LNCAP (cell line): ENCODE measurements around the gene DDIAS.

ENCODE experiments used
- TF ChIP-seq, protein P1 (sequence below): fragments of 450-650 bp; IDR thresholded peaks from 2 replicates; pipeline ENCODE4 v1.5.1; 2017; ENCODE audit warnings: mild to moderate bottlenecking

DDIAS gene

DNA sequence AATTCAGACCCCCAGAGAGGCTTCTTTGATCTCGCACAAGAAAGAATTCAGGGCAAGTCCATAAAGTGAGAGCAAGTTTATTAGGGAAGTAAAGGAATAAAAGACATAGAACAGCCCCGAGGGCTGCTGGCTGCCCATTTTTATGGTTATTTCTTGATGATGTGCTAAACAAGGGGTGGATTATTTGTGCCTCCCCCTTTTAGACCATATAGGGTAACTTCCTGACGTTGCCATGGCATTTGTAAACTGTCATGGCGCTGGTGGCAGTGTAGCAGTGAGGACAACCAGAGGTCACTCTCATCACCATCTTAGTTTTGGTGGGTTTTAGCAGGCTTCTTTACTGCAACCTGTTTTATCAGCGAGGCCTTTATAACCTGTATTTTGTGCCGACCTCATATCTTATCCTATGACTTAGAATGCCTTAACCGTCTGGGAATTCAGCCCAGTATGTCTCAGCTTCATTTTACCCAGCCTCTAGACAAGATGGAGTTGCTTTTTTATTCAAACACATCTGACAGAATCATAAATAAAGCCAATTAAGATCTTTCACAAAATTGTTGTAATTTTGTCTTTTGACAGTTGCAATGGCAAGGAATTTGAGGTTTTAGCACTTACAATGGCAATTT, 7.6 kb downstream of the DDIAS start:
- TF ChIP-seq, protein P1, sequence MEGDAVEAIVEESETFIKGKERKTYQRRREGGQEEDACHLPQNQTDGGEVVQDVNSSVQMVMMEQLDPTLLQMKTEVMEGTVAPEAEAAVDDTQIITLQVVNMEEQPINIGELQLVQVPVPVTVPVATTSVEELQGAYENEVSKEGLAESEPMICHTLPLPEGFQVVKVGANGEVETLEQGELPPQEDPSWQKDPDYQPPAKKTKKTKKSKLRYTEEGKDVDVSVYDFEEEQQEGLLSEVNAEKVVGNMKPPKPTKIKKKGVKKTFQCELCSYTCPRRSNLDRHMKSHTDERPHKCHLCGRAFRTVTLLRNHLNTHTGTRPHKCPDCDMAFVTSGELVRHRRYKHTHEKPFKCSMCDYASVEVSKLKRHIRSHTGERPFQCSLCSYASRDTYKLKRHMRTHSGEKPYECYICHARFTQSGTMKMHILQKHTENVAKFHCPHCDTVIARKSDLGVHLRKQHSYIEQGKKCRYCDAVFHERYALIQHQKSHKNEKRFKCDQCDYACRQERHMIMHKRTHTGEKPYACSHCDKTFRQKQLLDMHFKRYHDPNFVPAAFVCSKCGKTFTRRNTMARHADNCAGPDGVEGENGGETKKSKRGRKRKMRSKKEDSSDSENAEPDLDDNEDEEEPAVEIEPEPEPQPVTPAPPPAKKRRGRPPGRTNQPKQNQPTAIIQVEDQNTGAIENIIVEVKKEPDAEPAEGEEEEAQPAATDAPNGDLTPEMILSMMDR: no peak

DNA sequence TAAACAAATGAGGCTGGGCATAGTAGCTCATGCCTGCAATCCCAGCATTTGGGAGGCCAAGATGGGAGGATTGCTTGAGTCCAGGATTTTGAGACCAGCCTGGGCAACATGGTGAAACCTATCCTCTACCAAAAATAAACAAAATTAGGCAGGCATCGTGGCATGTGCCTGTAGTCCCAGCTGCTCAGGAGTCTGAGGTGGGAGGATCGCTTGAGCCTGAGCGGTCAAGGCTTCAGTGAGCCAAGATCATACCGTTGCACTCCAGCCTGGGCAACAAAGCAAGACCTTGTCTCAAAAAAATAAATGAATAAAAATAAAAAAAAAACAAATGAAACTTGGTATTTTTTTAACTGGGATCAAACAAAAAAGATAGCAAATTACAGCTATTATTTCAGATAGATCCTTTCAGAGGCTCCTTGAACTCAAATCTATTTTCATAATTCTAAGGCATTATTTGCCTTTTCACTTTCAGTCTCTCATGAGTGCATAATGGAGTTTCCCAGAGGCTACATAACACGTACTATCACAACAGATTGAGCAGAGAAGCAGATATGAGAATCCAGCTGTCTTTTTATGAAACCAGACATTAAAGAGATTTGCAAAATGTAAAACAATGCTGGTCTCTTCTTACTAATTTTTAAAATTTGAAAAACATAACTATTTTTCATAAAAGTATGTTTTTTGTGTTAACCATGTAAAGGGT, 23.1 kb downstream of the DDIAS start:
- TF ChIP-seq, protein P1: no peak

DNA sequence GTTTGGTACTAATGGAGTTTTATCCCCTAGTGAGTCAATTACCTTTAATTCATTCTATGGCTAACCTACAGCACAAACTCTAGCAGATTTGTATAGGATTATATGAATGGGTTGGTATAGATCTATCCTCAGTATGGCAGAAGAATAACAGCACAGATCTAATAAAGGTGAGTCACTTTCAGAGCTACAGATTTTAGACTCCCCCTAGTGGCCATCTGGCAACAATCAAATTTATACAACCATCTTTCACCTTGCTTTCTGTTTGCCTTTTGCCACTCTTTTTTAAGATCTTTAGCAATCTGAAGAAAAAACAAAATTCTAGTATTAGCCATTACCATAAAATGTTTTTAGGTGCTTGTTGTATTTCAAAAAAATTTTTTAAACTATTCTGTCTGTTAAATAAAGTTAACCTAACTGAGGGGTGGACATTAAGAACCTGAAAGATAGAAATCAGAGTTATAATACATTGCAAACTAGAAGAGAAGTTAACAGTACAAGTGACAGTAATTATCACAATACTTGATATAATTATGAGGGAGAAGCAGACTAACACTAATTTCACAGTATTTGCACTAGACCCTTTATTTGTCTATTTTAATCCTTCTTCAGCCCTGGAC, 25.8 kb downstream of the DDIAS start:
- TF ChIP-seq, protein P1: peak; percentile 88

DNA sequence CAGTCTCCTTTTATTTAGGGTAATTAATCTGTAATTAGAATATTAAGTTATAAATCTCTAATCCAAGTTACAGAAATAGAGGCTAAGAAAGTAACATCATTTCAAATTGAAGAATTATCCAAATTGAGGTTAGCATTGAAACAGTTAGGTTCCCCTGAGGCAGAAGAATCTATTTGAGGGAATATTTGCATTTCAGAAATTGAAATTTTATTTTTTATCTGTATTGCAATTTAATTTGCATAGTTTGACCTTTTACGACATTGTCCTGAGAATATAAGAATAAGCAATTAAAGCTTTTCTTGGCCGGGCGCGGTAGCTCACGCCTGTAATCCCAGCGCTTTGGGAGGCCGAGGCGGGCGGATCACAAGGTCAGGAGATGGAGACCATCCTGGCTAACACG, 27.6 kb downstream of the DDIAS start:
- TF ChIP-seq, protein P1: no peak

DNA sequence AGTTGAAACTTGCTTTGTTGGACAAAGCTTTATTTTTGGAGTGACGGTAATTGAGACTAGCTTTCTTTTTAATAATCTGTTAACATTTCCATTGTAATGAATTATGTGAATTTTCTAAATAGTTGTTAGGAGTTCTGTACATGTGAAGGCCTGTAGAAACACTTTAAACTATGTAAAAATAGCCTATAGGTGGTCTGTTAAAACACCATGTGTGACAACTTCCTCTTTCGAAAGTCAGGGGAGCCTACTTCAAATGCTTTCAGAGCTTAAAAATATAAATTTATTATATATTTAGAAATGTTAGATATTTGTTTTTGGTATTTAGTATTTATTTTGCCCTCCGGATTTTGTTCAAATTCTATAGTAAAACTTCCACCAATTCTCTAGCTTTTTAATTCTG, 28.7 kb downstream of the DDIAS start:
- TF ChIP-seq, protein P1: no peak

DNA sequence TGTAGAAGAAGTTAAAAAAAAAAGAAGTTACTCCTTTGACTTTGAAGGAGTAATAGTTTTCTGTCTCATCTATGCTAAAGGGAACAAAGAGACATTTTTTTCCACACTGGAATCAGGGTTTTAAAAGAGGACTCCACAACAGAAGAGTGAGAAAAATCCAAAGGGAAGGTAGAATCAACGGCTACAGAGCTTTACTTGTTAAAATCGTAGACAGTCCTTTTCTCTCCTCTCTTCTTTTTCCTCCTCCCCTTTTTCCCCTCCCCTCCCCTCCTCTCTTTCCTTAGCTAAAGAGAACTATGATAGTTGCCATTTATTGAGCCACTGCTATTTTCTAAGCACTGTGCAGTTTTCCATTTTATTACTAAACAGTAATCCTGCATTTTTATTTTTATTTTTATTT, 29.2 kb downstream of the DDIAS start:
- TF ChIP-seq, protein P1: no peak

DNA sequence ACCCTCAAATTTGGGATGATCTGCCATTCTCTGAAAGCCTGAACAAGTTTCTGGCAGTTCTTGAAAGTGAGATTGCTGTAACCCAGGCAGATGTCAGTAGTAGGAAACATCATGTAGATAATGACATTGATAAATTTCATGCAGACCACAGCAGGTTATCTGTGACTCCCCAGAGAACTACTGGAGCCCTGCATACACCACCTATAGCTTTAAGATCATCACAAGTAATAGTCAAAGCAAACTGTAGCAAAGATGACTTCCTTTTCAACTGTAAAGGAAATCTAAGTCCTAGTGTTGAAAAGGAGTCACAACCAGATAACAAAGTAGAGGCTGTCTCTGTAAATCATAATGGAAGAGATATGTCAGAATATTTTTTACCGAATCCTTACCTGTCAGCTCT, 31.0 kb downstream of the DDIAS start:
- TF ChIP-seq, protein P1: no peak
